ENCODE results near the gene APEH. TPM values are rescaled to one million over a fixed set of nuclear protein-coding genes. Genes with fewer than 3 reads are reported as not detected.

Gene APEH
- total RNA-seq, 1 donor from 2014 or later = 141 TPM

DNA sequence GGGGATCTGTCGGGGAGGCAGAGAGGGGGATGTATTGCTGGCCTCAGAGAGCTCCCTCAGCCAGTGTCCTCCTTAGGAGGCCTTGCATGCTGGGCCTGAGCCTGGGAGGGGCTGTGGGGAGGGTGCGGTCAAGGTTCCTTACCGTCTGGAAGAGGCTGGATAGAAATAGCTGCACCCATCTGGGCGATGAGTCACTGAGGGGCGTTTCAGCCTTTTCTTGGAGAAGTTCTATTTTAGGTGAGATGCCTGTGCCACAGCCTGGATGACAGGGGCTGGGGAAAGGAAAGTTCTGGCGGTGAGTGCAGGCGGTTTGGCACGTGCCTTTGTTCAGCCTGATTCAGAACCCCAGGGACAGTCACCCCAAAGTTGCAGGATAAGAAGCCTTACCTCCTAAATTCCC, 35.7 kb upstream of the APEH start:
- Histone ChIP-seq H3K4me3 (ENCODE audit: low read depth, low read length) (no peak overlapping the region), H3K27me3 (ENCODE audit: control insufficient read depth, insufficient read depth, low read length) (no peaks in the 10 kb centered on the region), H3K36me3 (ENCODE audit: control insufficient read depth, insufficient read depth, low read length) (no peaks in the 10 kb centered on the region)
- no peak for DNase-seq (ENCODE audit: low read depth)
- no peak for TF ChIP-seq CTCF (IDR thresholded peaks at IDR 0.05; ENCODE audit: insufficient read depth, low read length, poor library complexity, severe bottlenecking)

- Histone ChIP-seq H3K4me3 (ENCODE audit: low read depth, low read length) (no peak overlapping the region), H3K27me3 (ENCODE audit: control insufficient read depth, insufficient read depth, low read length) (no peaks in the 10 kb centered on the region), H3K36me3 (ENCODE audit: control insufficient read depth, insufficient read depth, low read length) (no peaks in the 10 kb centered on the region)
- no peak for DNase-seq (ENCODE audit: low read depth)
- TF ChIP-seq CTCF (IDR thresholded peaks at IDR 0.05; ENCODE audit: insufficient read depth, low read length, poor library complexity, severe bottlenecking) = no peak
Measured at GRCh38 chr3:49639551-49639950, 34.6 kb upstream of the APEH start.

- Histone ChIP-seq H3K36me3 (ENCODE audit: control insufficient read depth, insufficient read depth, low read length) (no peaks in the 10 kb centered on the region), H3K27me3 (ENCODE audit: control insufficient read depth, insufficient read depth, low read length) (no peaks in the 10 kb centered on the region), H3K4me3 (ENCODE audit: low read depth, low read length) (no peak overlapping the region)
- TF ChIP-seq CTCF (IDR thresholded peaks at IDR 0.05; ENCODE audit: insufficient read depth, low read length, poor library complexity, severe bottlenecking) = no peak
- DNase-seq (ENCODE audit: low read depth) = no peak
Measured at GRCh38 chr3:49641292-49641691, 32.9 kb upstream of the APEH start.

GRCh38 chr3:49641921-49642707, 32.0 kb upstream of the APEH start:
- TF ChIP-seq CTCF (IDR thresholded peaks at IDR 0.05; ENCODE audit: insufficient read depth, low read length, poor library complexity, severe bottlenecking) = no peak
- DNase-seq (ENCODE audit: low read depth) = no peak
- H3K36me3 ChIP-seq (ENCODE audit: control insufficient read depth, insufficient read depth, low read length) = no peaks in the 10 kb centered on the region

DNA sequence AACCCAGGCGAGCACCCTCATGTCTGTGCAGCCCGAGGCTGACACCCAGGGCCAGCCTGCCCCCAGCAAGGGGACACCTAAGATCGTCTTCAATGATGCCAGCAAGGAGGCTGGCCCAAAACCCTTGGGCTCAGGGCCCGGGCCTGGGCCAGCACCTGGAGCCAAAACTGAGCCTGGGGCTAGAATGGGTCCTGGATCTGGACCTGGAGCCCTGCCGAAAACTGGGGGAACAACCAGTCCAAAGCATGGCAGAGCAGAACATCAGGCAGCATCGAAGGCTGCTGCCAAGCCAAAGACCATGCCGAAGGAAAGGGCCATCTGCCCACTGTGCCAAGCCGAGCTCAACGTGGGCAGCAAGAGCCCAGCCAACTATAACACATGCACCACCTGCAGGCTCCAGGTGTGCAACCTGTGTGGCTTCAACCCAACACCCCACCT, 31.4 kb upstream of the APEH start:
- H3K4me3 ChIP-seq (ENCODE audit: low read depth, low read length) = no peak overlapping the region
- no peaks in the 10 kb centered on the region for H3K36me3 ChIP-seq (ENCODE audit: control insufficient read depth, insufficient read depth, low read length)
- H3K27me3 ChIP-seq (ENCODE audit: control insufficient read depth, insufficient read depth, low read length) = no peaks in the 10 kb centered on the region
- no peak for TF ChIP-seq CTCF (IDR thresholded peaks at IDR 0.05; ENCODE audit: insufficient read depth, low read length, poor library complexity, severe bottlenecking)
- DNase-seq (ENCODE audit: low read depth) = no peak

More at GRCh38 chr3:49641921-49642707, 32.0 kb upstream of the APEH start:
- Histone ChIP-seq H3K4me3 (ENCODE audit: low read depth, low read length) (no peak overlapping the region), H3K27me3 (ENCODE audit: control insufficient read depth, insufficient read depth, low read length) (no peaks in the 10 kb centered on the region)

GRCh38 chr3:49644684-49645083, 29.5 kb upstream of the APEH start:
- no peak for TF ChIP-seq CTCF (IDR thresholded peaks at IDR 0.05; ENCODE audit: insufficient read depth, low read length, poor library complexity, severe bottlenecking)
- Histone ChIP-seq H3K4me3 (ENCODE audit: low read depth, low read length) (no peak overlapping the region), H3K36me3 (ENCODE audit: control insufficient read depth, insufficient read depth, low read length) (no peaks in the 10 kb centered on the region), H3K27me3 (ENCODE audit: control insufficient read depth, insufficient read depth, low read length) (no peaks in the 10 kb centered on the region)
- DNase-seq (ENCODE audit: low read depth) = no peak
